NK-92 (cell line): ENCODE measurements around the gene FNBP1L.

Experiments
- DNase-seq: peaks from one replicate; lab custom pipeline; 2025; ENCODE audit not compliant: unreplicated experiment; lab: John Stamatoyannopoulos, UW

FNBP1L gene

DNA sequence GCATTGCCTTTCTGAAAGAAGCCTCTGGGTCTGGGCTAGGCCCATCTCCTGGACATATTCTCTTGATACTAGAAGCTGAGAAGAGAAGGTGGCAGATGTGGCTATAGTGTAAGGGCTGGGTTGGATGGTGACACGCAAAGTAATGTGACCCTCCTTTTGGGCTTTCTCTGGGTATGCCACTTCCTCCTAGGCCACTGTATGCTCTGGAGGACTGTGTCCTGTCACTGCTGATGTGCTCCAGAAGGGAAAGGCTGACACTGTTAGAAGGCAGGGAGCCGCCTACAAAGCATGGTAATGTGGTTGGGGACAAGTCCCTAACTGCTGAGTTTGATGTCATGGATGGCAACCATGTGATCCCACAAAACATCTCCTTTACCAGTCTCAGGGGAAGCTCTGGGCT lies 121.6 kb downstream of the FNBP1L start:
- no peak for DNase-seq

- no peak for DNase-seq
Measured at GRCh38 chr1:93571623-93572310, 123.8 kb downstream of the FNBP1L start.

- DNase-seq: no peak
Measured at GRCh38 chr1:93573940-93574469, 126.1 kb downstream of the FNBP1L start.

GRCh38 chr1:93574511-93574910 lies 126.6 kb downstream of the FNBP1L start:
- DNase-seq: no peak

DNA sequence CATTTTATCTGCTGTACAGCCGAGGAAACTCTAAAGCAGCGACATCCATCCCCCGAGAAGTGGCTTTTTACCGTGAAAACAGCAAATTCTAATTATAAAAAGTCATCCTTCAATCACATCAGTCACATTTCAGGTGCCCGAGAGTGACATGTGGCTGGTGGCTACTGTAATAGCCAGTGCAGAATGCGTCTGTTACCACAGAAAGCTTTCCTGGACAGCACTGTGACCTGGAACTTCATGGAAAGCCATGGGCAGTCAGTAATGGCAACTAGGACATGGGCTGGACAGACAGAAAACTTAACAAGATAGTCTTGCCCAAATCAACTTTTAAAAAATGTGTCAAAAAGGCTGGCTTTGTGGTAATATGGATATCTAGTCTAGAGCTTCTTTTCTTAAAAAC lies 127.1 kb downstream of the FNBP1L start:
- DNase-seq: no peak

DNA sequence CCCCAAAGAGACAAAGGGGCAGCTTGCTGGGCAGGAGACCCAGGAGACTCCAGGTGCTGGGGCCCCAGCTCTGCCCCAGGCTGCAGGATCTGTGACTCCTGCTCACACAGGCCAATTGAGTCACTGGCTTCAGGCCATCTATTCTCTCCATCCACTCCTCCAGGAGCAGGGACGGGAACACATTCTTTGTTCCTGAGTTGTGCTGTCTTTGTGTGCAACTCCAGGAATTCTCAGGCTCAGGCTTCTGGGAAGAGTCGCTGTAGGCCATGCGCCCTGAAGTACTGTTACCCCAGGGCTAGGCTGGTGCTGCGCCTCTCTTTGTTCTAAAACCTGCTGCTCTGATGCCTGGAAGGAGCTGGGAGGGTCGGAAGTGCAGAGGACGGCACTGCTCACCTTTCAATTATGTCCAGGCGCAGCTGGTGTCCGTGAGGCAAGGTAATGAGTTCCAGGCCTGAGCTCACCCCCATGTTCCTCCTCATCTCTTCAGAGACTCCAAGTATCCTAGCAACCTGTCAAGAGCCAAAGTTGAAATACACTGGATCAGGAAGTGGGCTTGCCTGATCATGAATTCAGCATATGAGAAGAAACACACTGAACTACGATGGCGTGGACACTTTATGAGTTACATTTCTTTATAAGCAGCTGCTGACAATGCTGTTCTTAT lies 127.8 kb downstream of the FNBP1L start:
- no peak for DNase-seq

- DNase-seq: no peak
Measured at GRCh38 chr1:93576346-93576745, 128.4 kb downstream of the FNBP1L start.

DNA sequence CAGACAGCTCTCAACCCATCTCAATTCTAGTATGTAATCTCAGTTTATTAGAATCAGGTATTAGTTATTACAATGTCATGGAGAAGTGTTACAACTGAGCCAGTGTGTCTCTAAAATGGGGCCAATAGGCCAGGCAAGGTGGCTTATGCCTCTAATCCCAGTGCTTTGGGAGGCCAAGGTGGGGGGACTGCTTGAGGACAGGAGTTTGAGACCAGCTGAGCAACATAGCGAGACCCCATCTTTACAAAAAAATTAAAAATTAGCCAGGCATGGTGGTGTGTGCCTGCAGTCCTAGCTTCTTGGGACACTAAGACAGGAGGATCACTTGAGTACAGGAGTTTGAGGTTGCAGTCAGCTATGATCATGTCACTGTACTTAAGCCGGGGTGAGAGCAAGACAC lies 128.8 kb downstream of the FNBP1L start:
- no peak for DNase-seq

DNA sequence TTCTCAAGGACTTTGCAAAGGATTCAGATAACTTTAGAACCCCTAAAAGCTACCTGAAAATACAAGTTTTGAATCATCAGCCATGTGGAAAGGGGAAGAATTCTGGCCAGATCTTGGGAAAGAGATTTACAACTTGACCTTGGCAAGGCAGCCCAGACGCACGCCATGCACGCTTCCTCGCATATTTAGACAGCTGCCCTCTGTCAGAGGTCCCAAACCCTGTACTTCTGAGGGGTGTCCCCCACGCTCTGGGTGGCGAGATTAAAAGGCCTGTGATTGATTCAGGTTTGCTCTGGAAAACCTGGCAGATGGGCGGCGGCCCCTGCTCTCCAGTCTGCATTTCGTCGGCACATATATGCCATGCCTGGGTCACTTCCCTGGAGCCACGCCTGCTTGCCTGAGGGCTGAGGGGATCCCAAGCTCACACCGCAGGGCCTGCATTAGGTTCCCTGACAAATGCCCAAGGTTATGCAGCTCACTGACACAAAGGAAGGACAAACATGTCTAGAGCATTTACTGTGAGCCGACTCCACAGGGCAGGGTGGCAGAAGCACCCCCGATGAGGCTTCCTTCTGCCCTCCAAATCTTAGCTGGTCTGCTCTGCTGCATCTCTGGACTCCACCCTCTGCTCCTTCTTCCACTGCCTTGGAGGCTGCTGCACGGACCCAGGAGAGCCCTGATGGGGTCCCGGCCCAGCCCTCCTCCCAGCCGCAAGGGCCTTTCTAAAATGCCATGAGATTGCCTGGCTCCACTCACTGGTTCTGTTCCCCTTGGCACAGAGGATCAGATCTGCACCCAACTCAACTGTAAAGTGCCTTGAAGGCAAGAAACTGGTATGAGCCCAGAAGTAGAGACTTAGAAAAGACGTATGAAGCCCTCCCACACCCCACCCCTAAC lies 129.9 kb downstream of the FNBP1L start:
- DNase-seq: no peak

GRCh38 chr1:93578433-93578830 lies 130.5 kb downstream of the FNBP1L start:
- no peak for DNase-seq

DNA sequence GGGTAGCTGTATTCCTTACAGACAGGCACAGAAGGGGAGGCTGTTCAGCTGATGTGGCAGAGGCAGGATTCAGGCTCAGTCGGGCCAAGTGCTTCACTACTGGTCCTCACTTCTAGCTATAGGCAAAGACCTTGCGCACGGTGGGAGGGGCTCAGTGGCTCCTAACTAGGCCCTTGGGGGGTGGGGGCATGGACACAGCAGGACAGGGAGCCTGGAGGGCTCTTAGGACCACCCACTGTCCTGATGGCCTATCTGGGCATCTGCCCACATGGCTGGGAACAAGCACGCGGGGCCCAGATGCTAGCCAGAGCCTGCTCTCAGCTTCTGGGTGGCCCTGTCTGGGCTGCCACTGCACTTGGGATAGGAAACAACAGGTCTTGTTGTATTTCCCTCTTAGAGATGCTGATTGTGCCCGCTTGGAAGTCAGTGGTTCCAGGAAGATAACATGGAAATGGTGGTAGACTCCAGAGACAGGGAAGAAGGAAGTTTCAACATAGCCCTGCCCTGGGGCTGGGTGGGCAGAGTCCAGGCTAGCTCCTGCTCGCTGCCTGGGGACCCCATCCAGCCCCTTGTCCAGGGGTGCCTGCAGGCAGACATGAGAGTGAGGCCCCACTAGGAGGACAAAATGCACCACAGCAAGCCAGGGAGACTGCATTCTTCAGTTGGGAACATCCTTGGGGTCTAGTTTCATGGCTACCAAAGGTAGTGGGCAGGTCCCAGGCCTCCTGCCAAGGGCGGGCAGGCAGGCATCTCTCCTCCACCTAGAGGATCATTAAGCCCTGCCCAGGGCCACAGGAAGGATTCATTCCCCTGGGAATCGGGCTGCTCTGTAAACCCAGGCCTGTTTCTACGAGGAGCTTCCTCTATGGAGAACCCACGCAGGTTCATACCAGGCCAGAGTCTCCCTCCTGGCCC lies 131.2 kb downstream of the FNBP1L start:
- no peak for DNase-seq

GRCh38 chr1:93579891-93580290 lies 132.0 kb downstream of the FNBP1L start:
- no peak for DNase-seq

DNA sequence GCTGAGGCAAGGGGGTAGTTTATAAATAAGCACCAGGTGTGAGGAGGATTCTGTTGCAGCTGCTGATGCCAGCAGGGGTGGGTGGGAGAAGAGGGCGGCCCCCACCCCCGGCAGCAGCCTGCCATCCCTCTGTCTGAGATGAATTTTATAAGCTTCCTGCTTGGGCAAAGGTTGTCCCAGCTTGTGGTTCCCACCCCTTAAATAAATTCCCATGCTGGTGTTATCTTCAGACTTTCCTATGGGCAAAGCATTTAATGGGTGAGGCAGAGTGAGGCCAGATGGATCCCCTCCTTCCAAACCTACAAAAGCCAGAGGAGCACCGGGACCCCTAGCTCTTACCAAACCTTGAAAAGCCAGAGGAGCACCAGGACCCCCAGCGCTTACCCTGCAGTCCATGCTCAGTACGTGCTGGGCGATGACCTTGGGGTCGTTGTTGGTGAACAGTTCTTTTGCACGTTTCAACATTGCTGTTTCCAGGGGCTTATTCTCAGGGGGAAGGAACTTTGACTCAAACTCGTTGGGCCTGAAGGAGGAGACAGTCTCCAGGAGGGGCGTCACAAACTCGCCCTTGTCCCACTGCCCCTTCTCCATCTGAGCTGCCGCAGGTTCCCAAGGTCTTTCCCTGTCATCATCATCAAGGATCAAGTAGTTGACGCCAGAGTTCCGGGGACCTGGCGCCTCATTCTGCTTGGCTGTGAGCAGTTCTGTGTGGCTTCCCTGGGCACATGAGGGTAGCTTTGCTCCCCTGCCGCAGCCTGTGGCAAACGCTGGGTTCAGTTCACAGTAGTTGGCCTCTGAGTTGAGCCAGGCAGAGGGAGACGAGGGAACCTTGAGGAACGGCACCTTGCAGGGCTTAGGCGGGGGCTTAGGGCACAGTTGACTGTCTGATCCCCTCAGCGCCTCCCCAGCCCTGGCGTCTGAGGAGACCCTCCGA lies 134.3 kb downstream of the FNBP1L start:
- DNase-seq: no peak

- DNase-seq: no peak
Measured at GRCh38 chr1:93584261-93585003, 136.5 kb downstream of the FNBP1L start.

DNA sequence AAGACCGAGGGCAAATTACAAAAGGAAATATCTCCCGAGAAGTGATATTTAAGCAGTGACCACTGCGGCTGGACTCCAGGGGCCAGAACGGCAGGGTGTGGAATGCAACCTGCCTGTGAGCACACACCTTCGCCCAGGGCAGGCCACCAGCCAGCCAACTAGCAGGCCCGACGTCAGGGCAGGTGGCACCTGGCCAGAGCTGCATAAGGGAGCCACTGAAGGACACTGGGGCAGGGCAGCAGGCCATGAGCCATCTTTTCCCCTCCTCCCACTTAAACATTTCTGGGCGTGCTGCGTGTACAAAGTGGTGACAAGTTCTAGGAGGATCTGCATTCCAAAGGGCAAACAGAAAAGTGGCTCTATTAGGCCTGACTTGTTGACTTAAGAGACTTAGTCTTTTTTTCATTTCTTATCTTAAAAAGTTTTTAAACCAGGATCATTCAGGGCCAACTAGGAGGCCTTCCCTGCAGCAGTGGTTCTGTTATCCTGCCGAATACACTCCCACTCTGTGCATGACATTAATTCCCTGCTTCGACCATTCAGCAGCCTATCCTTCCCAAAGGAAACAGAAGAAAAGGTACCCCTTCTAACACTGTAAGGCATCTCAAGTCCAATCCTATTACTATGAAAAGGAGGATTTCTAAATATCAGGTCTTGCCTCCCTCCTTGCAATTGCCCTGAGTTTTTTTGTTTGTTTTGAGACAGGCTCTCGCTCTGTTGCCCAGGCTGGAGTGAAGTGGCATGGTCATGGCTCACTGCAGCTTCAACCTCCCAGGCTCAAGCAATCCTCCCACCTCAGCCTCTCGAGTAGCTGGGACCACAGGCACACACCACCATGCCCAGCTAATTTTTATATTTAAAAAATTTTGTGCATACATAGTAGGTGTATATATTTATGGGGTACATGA lies 137.4 kb downstream of the FNBP1L start:
- no peak for DNase-seq

- no peak for DNase-seq
Measured at GRCh38 chr1:93587354-93587753, 139.4 kb downstream of the FNBP1L start.

GRCh38 chr1:93588206-93588605 lies 140.3 kb downstream of the FNBP1L start:
- no peak for DNase-seq

DNA sequence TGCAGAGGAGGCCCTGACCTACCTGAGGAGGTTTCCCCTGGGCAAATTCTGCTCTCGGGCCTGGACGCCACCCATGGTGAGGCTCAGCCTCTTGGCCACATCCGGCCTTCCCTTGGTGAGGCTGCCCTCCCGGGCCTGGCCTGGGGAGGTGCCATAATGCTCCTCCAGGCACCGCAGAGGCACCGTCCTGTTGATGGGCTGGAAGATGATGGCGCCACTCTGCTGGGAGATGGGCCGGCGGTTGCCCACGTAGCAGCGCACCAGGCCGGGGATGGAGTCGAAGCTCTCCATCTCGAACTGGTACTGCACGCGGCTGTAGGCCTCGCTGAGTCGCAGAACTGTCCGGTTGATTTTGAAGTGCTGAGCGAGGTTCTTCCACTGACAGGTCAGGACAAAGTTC lies 141.0 kb downstream of the FNBP1L start:
- no peak for DNase-seq
